ENCODE data around the gene FMN1.

FMN1 gene

DNA sequence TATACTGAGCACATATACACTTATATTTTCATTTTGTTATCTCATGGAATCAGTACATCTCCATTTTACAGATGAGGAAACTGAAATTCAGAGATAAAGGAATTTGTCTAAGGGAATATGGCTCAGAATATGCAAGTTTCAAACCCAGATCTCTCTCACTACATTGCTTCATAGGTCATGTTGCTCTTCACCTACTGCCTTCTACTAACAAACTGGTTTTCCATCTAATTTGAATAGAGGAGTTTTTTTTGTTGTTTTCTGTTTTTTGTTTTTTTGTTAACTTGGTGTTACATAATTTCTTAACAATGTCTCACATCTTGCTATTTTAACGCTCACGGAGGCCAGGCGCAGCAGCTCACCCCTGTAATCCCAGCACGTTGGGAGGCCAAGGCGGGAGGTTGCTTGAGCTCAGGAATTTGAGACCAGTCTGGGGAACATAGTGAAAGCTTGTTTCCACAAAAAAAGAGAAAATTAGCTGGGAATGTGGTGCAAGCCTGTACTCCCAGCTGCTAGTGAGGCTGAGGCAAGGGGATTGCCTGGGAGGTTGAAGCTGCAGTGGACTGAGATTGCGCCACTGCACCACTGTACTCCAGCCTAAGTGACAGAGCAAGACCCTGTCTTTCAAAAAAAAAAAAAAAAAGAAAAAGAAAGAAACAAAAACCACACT is 37.0 kb downstream of the FMN1 start:
- H4K20me1 ChIP-seq = no peaks in the 10 kb centered on the region
- no peaks in the 10 kb centered on the region for H3K9me3 ChIP-seq
- H3K4me1 ChIP-seq = peaks cover 13% of the 10 kb centered on the region
- H3K36me3 ChIP-seq = no peaks in the 10 kb centered on the region
- H3K4me2 ChIP-seq = no peak overlapping the region
- H3K27me3 ChIP-seq = no peaks in the 10 kb centered on the region
- TF ChIP-seq Cebpa-rat (IDR thresholded peaks at IDR 0.05) = no peak
- no peak overlapping the region for H3K27ac ChIP-seq
- H3K9ac ChIP-seq = no peak overlapping the region
- no peak overlapping the region for H3K4me3 ChIP-seq

- Histone ChIP-seq H3K27ac (no peak overlapping the region), H3K4me1 (peaks cover 15% of the 10 kb centered on the region), H3K36me3 (no peaks in the 10 kb centered on the region), H3K4me3 (no peak overlapping the region), H3K9ac (no peak overlapping the region), H3K9me3 (no peaks in the 10 kb centered on the region), H3K4me2 (no peak overlapping the region), H3K27me3 (no peaks in the 10 kb centered on the region), H4K20me1 (no peaks in the 10 kb centered on the region)
- TF ChIP-seq Cebpa-rat (IDR thresholded peaks at IDR 0.05) = no peak
Observed at GRCh38 chr15:33155691-33156420, 38.7 kb downstream of the FMN1 start.

- H3K27me3 ChIP-seq = no peaks in the 10 kb centered on the region
- H4K20me1 ChIP-seq = no peaks in the 10 kb centered on the region
- H3K36me3 ChIP-seq = no peaks in the 10 kb centered on the region
- no peak overlapping the region for H3K9ac ChIP-seq
- H3K27ac ChIP-seq = no peak overlapping the region
- H3K9me3 ChIP-seq = no peaks in the 10 kb centered on the region
- H3K4me1 ChIP-seq = peaks cover 8% of the 10 kb centered on the region
- H3K4me3 ChIP-seq = no peak overlapping the region
- TF ChIP-seq Cebpa-rat (IDR thresholded peaks at IDR 0.05) = no peak
- H3K4me2 ChIP-seq = no peak overlapping the region
Observed at GRCh38 chr15:33154351-33155166, 40.0 kb downstream of the FMN1 start.

- TF ChIP-seq Cebpa-rat (IDR thresholded peaks at IDR 0.05) = no peak
- Histone ChIP-seq H3K4me2 (no peak overlapping the region), H3K9me3 (no peaks in the 10 kb centered on the region), H3K27me3 (no peaks in the 10 kb centered on the region), H3K27ac (no peak overlapping the region), H3K4me1 (peaks cover 9% of the 10 kb centered on the region), H3K4me3 (no peak overlapping the region), H4K20me1 (no peaks in the 10 kb centered on the region), H3K36me3 (no peaks in the 10 kb centered on the region), H3K9ac (no peak overlapping the region)
Observed at GRCh38 chr15:33153548-33153947, 41.0 kb downstream of the FMN1 start.

GRCh38 chr15:33152502-33153109 is 41.9 kb downstream of the FMN1 start:
- no peak overlapping the region for H3K9ac ChIP-seq
- no peaks in the 10 kb centered on the region for H3K36me3 ChIP-seq
- no peak for TF ChIP-seq Cebpa-rat (IDR thresholded peaks at IDR 0.05)
- H3K4me2 ChIP-seq = no peak overlapping the region
- H3K9me3 ChIP-seq = no peaks in the 10 kb centered on the region
- H3K4me3 ChIP-seq = no peak overlapping the region
- H3K4me1 ChIP-seq = peaks cover 14% of the 10 kb centered on the region
- no peaks in the 10 kb centered on the region for H3K27me3 ChIP-seq
- H3K27ac ChIP-seq = no peak overlapping the region
- H4K20me1 ChIP-seq = no peaks in the 10 kb centered on the region

GRCh38 chr15:33150971-33151370 is 43.5 kb downstream of the FMN1 start:
- no peak overlapping the region for H3K9ac ChIP-seq
- TF ChIP-seq Cebpa-rat (IDR thresholded peaks at IDR 0.05) = no peak
- no peaks in the 10 kb centered on the region for H3K9me3 ChIP-seq
- no peaks in the 10 kb centered on the region for H3K36me3 ChIP-seq
- no peaks in the 10 kb centered on the region for H3K27me3 ChIP-seq
- H4K20me1 ChIP-seq = no peaks in the 10 kb centered on the region
- H3K27ac ChIP-seq = no peak overlapping the region
- H3K4me2 ChIP-seq = no peak overlapping the region
- H3K4me3 ChIP-seq = no peak overlapping the region
- peaks cover 16% of the 10 kb centered on the region for H3K4me1 ChIP-seq

DNA sequence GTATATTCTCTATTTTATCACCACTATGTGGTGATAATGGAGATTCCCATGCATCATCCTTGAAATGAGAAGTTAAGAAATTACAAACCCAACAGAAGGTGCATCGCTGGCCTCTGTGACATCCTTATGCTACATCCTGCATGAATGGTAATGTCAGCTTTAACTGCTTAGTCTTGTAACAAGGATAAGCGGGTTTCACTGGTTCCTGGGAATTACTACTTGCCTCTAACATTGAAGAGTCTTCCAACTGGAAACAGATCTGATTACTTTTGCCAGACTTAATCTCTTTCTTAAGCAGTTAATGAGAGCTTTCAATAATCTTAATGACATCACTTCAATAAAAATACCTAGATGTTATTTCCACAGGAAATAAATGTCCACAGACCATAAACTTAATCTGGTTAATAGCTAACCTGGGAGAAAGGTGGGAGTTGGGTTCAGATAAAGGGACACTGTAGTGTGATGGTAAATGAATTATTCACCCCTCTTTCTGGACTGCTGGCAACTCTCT is 44.0 kb downstream of the FMN1 start:
- Histone ChIP-seq H3K27ac (no peak overlapping the region), H3K9ac (no peak overlapping the region), H4K20me1 (no peaks in the 10 kb centered on the region), H3K4me1 (peaks cover 21% of the 10 kb centered on the region), H3K9me3 (no peaks in the 10 kb centered on the region), H3K4me3 (no peak overlapping the region), H3K4me2 (no peak overlapping the region), H3K36me3 (no peaks in the 10 kb centered on the region), H3K27me3 (no peaks in the 10 kb centered on the region)
- TF ChIP-seq Cebpa-rat (IDR thresholded peaks at IDR 0.05) = no peak

- Histone ChIP-seq H3K9ac (no peak overlapping the region), H3K4me2 (no peak overlapping the region), H3K4me3 (no peak overlapping the region), H3K4me1 (peaks cover 22% of the 10 kb centered on the region), H4K20me1 (no peaks in the 10 kb centered on the region), H3K36me3 (no peaks in the 10 kb centered on the region), H3K27me3 (no peaks in the 10 kb centered on the region), H3K27ac (no peak overlapping the region), H3K9me3 (no peaks in the 10 kb centered on the region)
- TF ChIP-seq Cebpa-rat (IDR thresholded peaks at IDR 0.05) = no peak
Observed at GRCh38 chr15:33149919-33150318, 44.6 kb downstream of the FMN1 start.

- TF ChIP-seq Cebpa-rat (IDR thresholded peaks at IDR 0.05) = no peak
- no peaks in the 10 kb centered on the region for H4K20me1 ChIP-seq
- H3K4me1 ChIP-seq = peaks cover 22% of the 10 kb centered on the region
- no peaks in the 10 kb centered on the region for H3K36me3 ChIP-seq
- H3K9me3 ChIP-seq = no peaks in the 10 kb centered on the region
- no peak overlapping the region for H3K27ac ChIP-seq
- H3K4me3 ChIP-seq = no peak overlapping the region
- H3K4me2 ChIP-seq = peak overlapping the region; percentile 19; the same call in 1 of the 2 replicates
- H3K9ac ChIP-seq = no peak overlapping the region
- no peaks in the 10 kb centered on the region for H3K27me3 ChIP-seq
Observed at GRCh38 chr15:33148129-33148751, 46.3 kb downstream of the FMN1 start.

All from BLaER1 (cell line).